ENCODE data around the gene ERN2.

The ERN2 gene

DNA sequence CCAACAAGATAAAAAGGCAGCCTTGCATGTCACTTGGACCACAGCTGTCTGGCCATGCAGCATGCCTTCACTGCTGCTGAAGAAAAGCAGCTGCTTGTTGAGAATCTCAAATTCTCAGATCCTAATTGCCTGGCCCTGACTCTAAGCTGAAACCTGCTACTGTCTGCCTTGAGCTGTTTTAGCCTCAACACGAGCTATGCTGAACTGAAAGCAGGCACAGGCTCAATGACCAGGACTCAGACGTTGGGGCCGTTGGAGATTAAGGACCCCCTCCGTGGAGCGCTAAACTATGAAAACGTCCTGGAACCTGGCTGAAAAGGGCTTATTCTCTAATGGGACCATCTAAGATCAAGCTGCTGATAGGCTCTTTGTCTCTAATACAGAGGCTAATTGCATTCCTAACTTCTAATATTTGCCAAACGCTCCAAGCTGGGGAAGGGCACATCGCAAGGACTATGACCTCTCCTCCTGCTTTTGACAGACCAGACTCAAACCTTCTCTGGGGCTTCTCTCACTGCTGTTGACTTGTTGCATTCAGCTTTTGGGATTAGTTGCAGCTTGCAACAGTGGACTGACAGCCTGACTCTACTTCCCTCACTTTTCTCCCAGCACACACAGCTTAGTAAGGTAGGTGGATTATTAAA, 38.9 kb downstream of the ERN2 start:
- H3K4me2 ChIP-seq (ENCODE audit: low read depth, low read length, poor library complexity, severe bottlenecking) = no peak overlapping the region
- H3F3A ChIP-seq (ENCODE audit: low read depth) = no peaks in the 10 kb centered on the region
- no peaks in the 10 kb centered on the region for H4K20me1 ChIP-seq (ENCODE audit: insufficient read depth, low read length, poor library complexity, severe bottlenecking)
- H3K79me2 ChIP-seq (ENCODE audit: insufficient read depth, low read length) = peaks cover 12% of the 10 kb centered on the region
- TF ChIP-seq, protein P1, sequence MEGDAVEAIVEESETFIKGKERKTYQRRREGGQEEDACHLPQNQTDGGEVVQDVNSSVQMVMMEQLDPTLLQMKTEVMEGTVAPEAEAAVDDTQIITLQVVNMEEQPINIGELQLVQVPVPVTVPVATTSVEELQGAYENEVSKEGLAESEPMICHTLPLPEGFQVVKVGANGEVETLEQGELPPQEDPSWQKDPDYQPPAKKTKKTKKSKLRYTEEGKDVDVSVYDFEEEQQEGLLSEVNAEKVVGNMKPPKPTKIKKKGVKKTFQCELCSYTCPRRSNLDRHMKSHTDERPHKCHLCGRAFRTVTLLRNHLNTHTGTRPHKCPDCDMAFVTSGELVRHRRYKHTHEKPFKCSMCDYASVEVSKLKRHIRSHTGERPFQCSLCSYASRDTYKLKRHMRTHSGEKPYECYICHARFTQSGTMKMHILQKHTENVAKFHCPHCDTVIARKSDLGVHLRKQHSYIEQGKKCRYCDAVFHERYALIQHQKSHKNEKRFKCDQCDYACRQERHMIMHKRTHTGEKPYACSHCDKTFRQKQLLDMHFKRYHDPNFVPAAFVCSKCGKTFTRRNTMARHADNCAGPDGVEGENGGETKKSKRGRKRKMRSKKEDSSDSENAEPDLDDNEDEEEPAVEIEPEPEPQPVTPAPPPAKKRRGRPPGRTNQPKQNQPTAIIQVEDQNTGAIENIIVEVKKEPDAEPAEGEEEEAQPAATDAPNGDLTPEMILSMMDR (conservative IDR thresholded peaks at IDR 0.05; ENCODE audit: low read length) = no peak
- TF ChIP-seq EZH2phosphoT487 (IDR thresholded peaks at IDR 0.05; ENCODE audit: borderline replicate concordance) = no peak
- H3K9me2 ChIP-seq (replicated peaks; ENCODE audit: low read depth, low read length) = no peaks in the 10 kb centered on the region
- no peaks in the 10 kb centered on the region for H3K27me3 ChIP-seq (ENCODE audit: insufficient read depth, low read length, poor library complexity, severe bottlenecking)
- H3K9me3 ChIP-seq (ENCODE audit: insufficient read depth, low read depth, low read length) = no peaks in the 10 kb centered on the region
- no peak overlapping the region for H3K9ac ChIP-seq (ENCODE audit: low read depth, low read length, poor library complexity, severe bottlenecking)
- H3K4me1 ChIP-seq (ENCODE audit: insufficient read depth, low read length, poor library complexity, severe bottlenecking) = peaks cover 8% of the 10 kb centered on the region
- H2AFZ ChIP-seq (ENCODE audit: low read length) = no peak overlapping the region
- peaks cover 33% of the 10 kb centered on the region; the same call in 1 of the 2 replicates for H3K36me3 ChIP-seq (ENCODE audit: insufficient read depth, low read length)
- no peak overlapping the region for H3K4me3 ChIP-seq (ENCODE audit: low read length, poor library complexity, severe bottlenecking)

GRCh38 chr16:23670137-23670776, 42.8 kb downstream of the ERN2 start:
- no peaks in the 10 kb centered on the region for H3K9me2 ChIP-seq (replicated peaks; ENCODE audit: low read depth, low read length)
- TF ChIP-seq, protein P1 (conservative IDR thresholded peaks at IDR 0.05; ENCODE audit: low read length) = no peak
- no peak for TF ChIP-seq EZH2phosphoT487 (IDR thresholded peaks at IDR 0.05; ENCODE audit: borderline replicate concordance)
- no peaks in the 10 kb centered on the region for H3K27me3 ChIP-seq (ENCODE audit: insufficient read depth, low read length, poor library complexity, severe bottlenecking)
- no peaks in the 10 kb centered on the region for H3K79me2 ChIP-seq (ENCODE audit: insufficient read depth, low read length)
- peaks cover 71% of the 10 kb centered on the region; the same call in 1 of the 2 replicates for H3K36me3 ChIP-seq (ENCODE audit: insufficient read depth, low read length)
- no peaks in the 10 kb centered on the region for H4K20me1 ChIP-seq (ENCODE audit: insufficient read depth, low read length, poor library complexity, severe bottlenecking)
- no peaks in the 10 kb centered on the region for H3K4me1 ChIP-seq (ENCODE audit: insufficient read depth, low read length, poor library complexity, severe bottlenecking)
- H3K4me3 ChIP-seq (ENCODE audit: low read length, poor library complexity, severe bottlenecking) = no peak overlapping the region
- no peak overlapping the region for H3K9ac ChIP-seq (ENCODE audit: low read depth, low read length, poor library complexity, severe bottlenecking)
- no peaks in the 10 kb centered on the region for H3K9me3 ChIP-seq (ENCODE audit: insufficient read depth, low read depth, low read length)
- no peaks in the 10 kb centered on the region for H3F3A ChIP-seq (ENCODE audit: low read depth)
- H2AFZ ChIP-seq (ENCODE audit: low read length) = no peak overlapping the region
- no peak overlapping the region for H3K4me2 ChIP-seq (ENCODE audit: low read depth, low read length, poor library complexity, severe bottlenecking)

DNA sequence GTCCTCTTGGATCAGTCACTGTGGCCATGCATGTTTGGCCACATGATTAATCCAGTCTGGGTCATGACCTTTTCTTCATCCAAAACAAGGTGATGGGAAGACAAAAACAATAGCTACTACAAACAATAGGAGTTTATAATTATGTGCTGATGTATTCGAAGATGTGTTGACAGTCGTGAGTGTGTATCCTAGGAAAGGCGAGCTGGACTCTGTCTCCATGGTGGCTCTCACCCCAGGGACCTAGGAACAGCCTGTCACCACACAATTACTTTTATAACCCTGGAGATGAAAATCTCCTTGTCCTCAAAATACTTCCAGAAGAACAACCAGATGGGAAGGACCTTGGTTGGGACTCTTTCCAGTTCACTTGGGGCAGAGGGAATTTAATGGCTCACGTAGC, 44.1 kb downstream of the ERN2 start:
- no peak overlapping the region for H3K4me2 ChIP-seq (ENCODE audit: low read depth, low read length, poor library complexity, severe bottlenecking)
- H3K9me2 ChIP-seq (replicated peaks; ENCODE audit: low read depth, low read length) = no peaks in the 10 kb centered on the region
- H3K4me1 ChIP-seq (ENCODE audit: insufficient read depth, low read length, poor library complexity, severe bottlenecking) = no peaks in the 10 kb centered on the region
- no peaks in the 10 kb centered on the region for H4K20me1 ChIP-seq (ENCODE audit: insufficient read depth, low read length, poor library complexity, severe bottlenecking)
- TF ChIP-seq, protein P1 (conservative IDR thresholded peaks at IDR 0.05; ENCODE audit: low read length) = no peak
- TF ChIP-seq EZH2phosphoT487 (IDR thresholded peaks at IDR 0.05; ENCODE audit: borderline replicate concordance) = no peak
- peaks cover 79% of the 10 kb centered on the region; the same call in 1 of the 2 replicates for H3K36me3 ChIP-seq (ENCODE audit: insufficient read depth, low read length)
- no peaks in the 10 kb centered on the region for H3K27me3 ChIP-seq (ENCODE audit: insufficient read depth, low read length, poor library complexity, severe bottlenecking)
- H2AFZ ChIP-seq (ENCODE audit: low read length) = no peak overlapping the region
- H3K9me3 ChIP-seq (ENCODE audit: insufficient read depth, low read depth, low read length) = no peaks in the 10 kb centered on the region
- H3K9ac ChIP-seq (ENCODE audit: low read depth, low read length, poor library complexity, severe bottlenecking) = no peak overlapping the region
- H3F3A ChIP-seq (ENCODE audit: low read depth) = no peaks in the 10 kb centered on the region
- H3K4me3 ChIP-seq (ENCODE audit: low read length, poor library complexity, severe bottlenecking) = no peak overlapping the region
- H3K79me2 ChIP-seq (ENCODE audit: insufficient read depth, low read length) = no peaks in the 10 kb centered on the region

Measured in Loucy (cell line).